ENCODE results near the gene PGBD1. TPM values are rescaled to one million over a fixed set of nuclear protein-coding genes. Genes with fewer than 3 reads are reported as not detected.

Gene PGBD1
- polyA plus RNA-seq, 1 of the 3 experiments (the other 2 are of a cell fraction), result 2.5 TPM

DNA sequence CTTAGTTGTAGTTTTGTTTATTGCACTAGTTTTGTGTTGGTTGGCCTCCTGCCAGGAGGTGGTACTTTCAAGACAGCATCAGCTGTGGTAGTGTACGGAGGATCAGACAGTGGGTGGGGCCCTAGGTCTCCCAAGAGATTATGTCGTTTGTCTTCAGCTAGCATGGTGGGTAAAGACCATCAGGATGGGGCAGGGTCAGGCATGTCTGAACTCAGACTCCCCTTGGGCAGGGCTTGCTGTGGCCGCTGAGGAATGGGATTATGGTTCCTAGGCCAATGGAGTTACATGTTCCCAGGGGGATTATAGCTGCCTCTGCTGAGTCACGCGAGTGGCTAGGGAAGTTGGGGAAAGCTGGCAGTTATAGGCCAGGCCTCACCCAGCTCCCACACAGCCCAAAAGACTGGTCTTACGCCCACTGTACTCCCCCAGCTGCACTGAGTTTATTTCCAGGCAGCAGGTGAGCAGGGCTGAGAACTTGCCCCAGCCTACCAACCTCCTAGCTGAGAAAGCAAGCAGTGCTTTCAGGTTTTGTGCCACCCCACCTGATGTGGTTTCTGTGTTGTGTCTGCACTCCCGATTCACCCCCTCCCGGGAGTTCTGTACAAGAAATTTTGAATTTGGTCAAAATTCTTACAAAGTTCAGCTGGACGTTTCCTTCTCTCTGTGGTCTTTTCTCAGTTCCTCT lies 29.9 kb downstream of the PGBD1 start:
- H3K9me3 ChIP-seq, result no peaks in the 10 kb centered on the region
- no peak for TF ChIP-seq FOSL2 (IDR thresholded peaks at IDR 0.05; ENCODE audit: borderline replicate concordance, low read depth)
- no peak for TF ChIP-seq GATA2 (CRISPR knock-in tag; IDR thresholded peaks at IDR 0.05)
- TF ChIP-seq ELF1 (IDR thresholded peaks at IDR 0.05), result no peak
- TF ChIP-seq, protein P1, sequence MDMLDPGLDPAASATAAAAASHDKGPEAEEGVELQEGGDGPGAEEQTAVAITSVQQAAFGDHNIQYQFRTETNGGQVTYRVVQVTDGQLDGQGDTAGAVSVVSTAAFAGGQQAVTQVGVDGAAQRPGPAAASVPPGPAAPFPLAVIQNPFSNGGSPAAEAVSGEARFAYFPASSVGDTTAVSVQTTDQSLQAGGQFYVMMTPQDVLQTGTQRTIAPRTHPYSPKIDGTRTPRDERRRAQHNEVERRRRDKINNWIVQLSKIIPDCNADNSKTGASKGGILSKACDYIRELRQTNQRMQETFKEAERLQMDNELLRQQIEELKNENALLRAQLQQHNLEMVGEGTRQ (IDR thresholded peaks at IDR 0.05; ENCODE audit: borderline replicate concordance, low read depth, low read length), result no peak
- no peaks in the 10 kb centered on the region for H3K9me2 ChIP-seq
- CTCF ChIA-PET, result interaction anchor here (0.9 to 1.5 kb wide), 2 partner anchors 13 to 45 kb away, joined by 3 to 4 read pairs; no protein-coding TSS in a partner anchor
- no peak overlapping the region for H3K4me3 ChIP-seq (ENCODE audit: low read depth in 2 of 2, low read length in 1 of 2)
- H3K4me2 ChIP-seq, result no peak overlapping the region
- no peaks in the 10 kb centered on the region for H4K20me1 ChIP-seq (ENCODE audit: insufficient read depth)
- POLR2A ChIA-PET, result no interaction called here
- no peak for DNase-seq
- H3F3A ChIP-seq (replicated peaks; ENCODE audit: insufficient read depth), result no peaks in the 10 kb centered on the region
- H3K36me3 ChIP-seq (replicated peaks in 1 of 2; ENCODE audit: control insufficient read depth in 1 of 2, insufficient read depth in 2 of 2, low read length in 1 of 2), result no peaks in the 10 kb centered on the region
- no peaks in the 10 kb centered on the region for H3K27me3 ChIP-seq (ENCODE audit: insufficient read depth)
- H3K27ac ChIP-seq (ENCODE audit: low read depth in 2 of 2, low read length in 1 of 2), result no peak overlapping the region
- no peak overlapping the region for H3K9ac ChIP-seq
- no peak overlapping the region for H2AFZ ChIP-seq (ENCODE audit: low read depth)
- 88% methylated on average over 4 of the region's 9 CpGs for WGBS (ENCODE audit: low lambda C conversion rate)
- H3K4me1 ChIP-seq (ENCODE audit: control insufficient read depth in 1 of 2, insufficient read depth in 2 of 2, low read depth in 1 of 2, low read length in 1 of 2), result peaks cover 0 to 8% of the 10 kb centered on the region in 2 experiments; a peak in 2 of 4 replicates
- H3K79me2 ChIP-seq (ENCODE audit: insufficient read depth), result no peaks in the 10 kb centered on the region

DNA sequence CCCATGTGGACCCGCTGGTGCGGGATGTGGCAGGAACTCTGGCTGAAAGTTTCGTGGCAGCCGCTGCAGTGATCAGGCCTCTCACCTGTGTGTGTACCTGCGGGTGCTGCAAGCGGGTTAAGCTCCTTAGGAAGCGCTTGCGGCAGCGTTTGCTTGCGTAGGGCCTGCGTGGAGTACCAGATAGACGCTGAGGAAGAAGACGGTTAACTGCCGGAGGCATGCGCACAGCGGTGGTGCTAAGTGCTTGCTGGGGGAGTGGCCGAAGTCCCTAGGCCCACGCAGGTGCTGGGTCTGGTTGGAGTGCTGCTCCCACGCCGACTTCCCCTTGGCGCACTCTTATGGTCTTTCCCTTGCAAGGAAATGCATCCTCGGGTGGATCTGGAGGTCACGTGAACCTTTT lies 31.6 kb downstream of the PGBD1 start:
- Histone ChIP-seq H3K9ac (no peak overlapping the region), H3F3A (replicated peaks; ENCODE audit: insufficient read depth) (no peaks in the 10 kb centered on the region), H3K36me3 (replicated peaks in 1 of 2; ENCODE audit: control insufficient read depth in 1 of 2, insufficient read depth in 2 of 2, low read length in 1 of 2) (no peaks in the 10 kb centered on the region), H3K4me3 (ENCODE audit: low read depth in 2 of 2, low read length in 1 of 2) (no peak overlapping the region), H3K27me3 (ENCODE audit: insufficient read depth) (no peaks in the 10 kb centered on the region), H3K79me2 (ENCODE audit: insufficient read depth) (no peaks in the 10 kb centered on the region), H3K27ac (ENCODE audit: low read depth in 2 of 2, low read length in 1 of 2) (no peak overlapping the region), H3K9me2 (no peaks in the 10 kb centered on the region), H3K9me3 (no peaks in the 10 kb centered on the region), H3K4me1 (ENCODE audit: control insufficient read depth in 1 of 2, insufficient read depth in 2 of 2, low read depth in 1 of 2, low read length in 1 of 2) (peaks cover 0 to 8% of the 10 kb centered on the region in 2 experiments; a peak in 2 of 4 replicates), H2AFZ (ENCODE audit: low read depth) (no peak overlapping the region), H4K20me1 (ENCODE audit: insufficient read depth) (no peaks in the 10 kb centered on the region), H3K4me2 (no peak overlapping the region)
- DNase-seq, result no peak
- TF ChIP-seq RFX5 (IDR thresholded peaks at IDR 0.05; ENCODE audit: low read length) (no peak), EP300 (IDR thresholded peaks at IDR 0.05; ENCODE audit: borderline replicate concordance in 1 of 2, low read depth in 1 of 2, low read length in 1 of 2) (no peak), FOXM1 (IDR thresholded peaks at IDR 0.05; ENCODE audit: low read depth) (no peak), NFIC (IDR thresholded peaks at IDR 0.05; ENCODE audit: borderline replicate concordance) (no peak)
- TF ChIP-seq, protein P2, sequence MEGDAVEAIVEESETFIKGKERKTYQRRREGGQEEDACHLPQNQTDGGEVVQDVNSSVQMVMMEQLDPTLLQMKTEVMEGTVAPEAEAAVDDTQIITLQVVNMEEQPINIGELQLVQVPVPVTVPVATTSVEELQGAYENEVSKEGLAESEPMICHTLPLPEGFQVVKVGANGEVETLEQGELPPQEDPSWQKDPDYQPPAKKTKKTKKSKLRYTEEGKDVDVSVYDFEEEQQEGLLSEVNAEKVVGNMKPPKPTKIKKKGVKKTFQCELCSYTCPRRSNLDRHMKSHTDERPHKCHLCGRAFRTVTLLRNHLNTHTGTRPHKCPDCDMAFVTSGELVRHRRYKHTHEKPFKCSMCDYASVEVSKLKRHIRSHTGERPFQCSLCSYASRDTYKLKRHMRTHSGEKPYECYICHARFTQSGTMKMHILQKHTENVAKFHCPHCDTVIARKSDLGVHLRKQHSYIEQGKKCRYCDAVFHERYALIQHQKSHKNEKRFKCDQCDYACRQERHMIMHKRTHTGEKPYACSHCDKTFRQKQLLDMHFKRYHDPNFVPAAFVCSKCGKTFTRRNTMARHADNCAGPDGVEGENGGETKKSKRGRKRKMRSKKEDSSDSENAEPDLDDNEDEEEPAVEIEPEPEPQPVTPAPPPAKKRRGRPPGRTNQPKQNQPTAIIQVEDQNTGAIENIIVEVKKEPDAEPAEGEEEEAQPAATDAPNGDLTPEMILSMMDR (IDR thresholded peaks at IDR 0.05), result no peak
- POLR2A ChIA-PET, result no interaction called here
- WGBS (ENCODE audit: low lambda C conversion rate), result 97% methylated on average over 20 of the region's 23 CpGs
- CTCF ChIA-PET, result no interaction called here
